ENCODE results near the gene RNF121. TPM values are rescaled to one million over a fixed set of nuclear protein-coding genes. Genes with fewer than 3 reads are reported as not detected.

Gene RNF121
- total and polyA plus RNA-seq, 2 of the 13 experiments (the other 11 are each of a cell fraction or from before 2014, with no cell fraction given), result 28.6 to 44.3 TPM

GRCh38 chr11:71947498-71947897, 18.7 kb downstream of the RNF121 start (continued):
- TF ChIP-seq POLR2AphosphoS2 (IDR thresholded peaks at IDR 0.05; ENCODE audit: low read depth, low read length), result no peak
- TF ChIP-seq FOXA3 (CRISPR knock-in tag; IDR thresholded peaks at IDR 0.05), result peak; percentile 79
- TF ChIP-seq MXD4 (CRISPR knock-in tag; IDR thresholded peaks at IDR 0.05), result peak; percentile 18; the same call in 1 of the 2 replicates
- TF ChIP-seq LRRFIP1 (CRISPR knock-in tag; conservative IDR thresholded peaks at IDR 0.05), result no peak
- TF ChIP-seq CENPBD1 (CRISPR knock-in tag; IDR thresholded peaks at IDR 0.05; ENCODE audit: borderline replicate concordance, low read depth), result 0 out of 2 replicates have a peak, but pooled peaks have one; percentile 42
- TF ChIP-seq RFXANK (CRISPR knock-in tag; IDR thresholded peaks at IDR 0.05), result no peak
- TF ChIP-seq MXI1 (IDR thresholded peaks at IDR 0.05; ENCODE audit: borderline replicate concordance, low read depth, low read length), result no peak
- TF ChIP-seq ZNF3 (CRISPR knock-in tag; IDR thresholded peaks at IDR 0.05), result no peak
- TF ChIP-seq ZNF770 (CRISPR knock-in tag; IDR thresholded peaks at IDR 0.05), result no peak; the same call in 1 of the 2 replicates
- TF ChIP-seq NFKB2 (CRISPR knock-in tag; IDR thresholded peaks at IDR 0.05; ENCODE audit: borderline replicate concordance), result no peak
- TF ChIP-seq KDM5B (CRISPR knock-in tag; IDR thresholded peaks at IDR 0.05; ENCODE audit: borderline replicate concordance), result no peak
- TF ChIP-seq NR3C1 (CRISPR knock-in tag; IDR thresholded peaks at IDR 0.05), result no peak
- TF ChIP-seq AKAP8 (CRISPR knock-in tag; IDR thresholded peaks at IDR 0.05), result no peak
- no peak for TF ChIP-seq THAP9 (CRISPR knock-in tag; IDR thresholded peaks at IDR 0.05; ENCODE audit: borderline replicate concordance)
- no peak for TF ChIP-seq ZNF737 (CRISPR knock-in tag; IDR thresholded peaks at IDR 0.05; ENCODE audit: borderline replicate concordance)
- TF ChIP-seq MLXIP (CRISPR knock-in tag; IDR thresholded peaks at IDR 0.05; ENCODE audit: borderline replicate concordance), result no peak
- TF ChIP-seq THAP7 (CRISPR knock-in tag; IDR thresholded peaks at IDR 0.05), result no peak
- no peak for TF ChIP-seq ZNF33A (CRISPR knock-in tag; IDR thresholded peaks at IDR 0.05; ENCODE audit: borderline replicate concordance)
- no peak for TF ChIP-seq PRMT3 (CRISPR knock-in tag; IDR thresholded peaks at IDR 0.05; ENCODE audit: borderline replicate concordance, low read depth)

Measured in HepG2 (cell line).